Measurements from ENCODE around the gene RASA4B.

The RASA4B gene

DNA sequence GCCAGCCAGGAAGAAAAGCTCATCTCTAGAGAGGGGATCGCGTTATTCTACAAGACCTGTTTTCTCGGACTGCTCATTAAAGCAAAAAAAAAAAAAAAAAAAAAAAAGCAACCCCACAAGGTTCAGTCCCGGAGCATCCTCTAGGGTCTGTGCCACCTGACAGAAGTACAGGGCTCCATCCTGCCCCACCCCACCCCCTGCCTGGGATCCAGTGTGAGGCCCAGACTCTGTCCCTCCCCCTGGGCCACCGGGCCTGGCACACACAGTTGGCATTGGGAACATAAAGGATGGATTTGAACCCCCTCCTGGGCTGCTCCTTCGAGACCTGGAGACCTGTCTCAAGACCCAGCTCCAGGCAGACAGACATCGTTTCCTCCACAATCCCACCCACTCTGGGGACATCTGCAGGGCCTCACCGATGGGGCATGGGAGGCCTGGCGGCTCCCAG is 83.5 kb downstream of the RASA4B start:
- Histone ChIP-seq H3K36me3 (ENCODE audit: insufficient read depth, low read length) (peaks cover 43% of the 10 kb centered on the region), H3K9me2 (ENCODE audit: low read depth, low read length) (no peaks in the 10 kb centered on the region), H3F3A (ENCODE audit: insufficient read depth, low read length) (peaks cover 15% of the 10 kb centered on the region), H2AFZ (ENCODE audit: low read length) (no peak overlapping the region), H4K20me1 (ENCODE audit: insufficient read depth, low read length) (no peaks in the 10 kb centered on the region), H3K9ac (ENCODE audit: low read length) (peak overlapping the region; percentile 99), H3K9me3 (ENCODE audit: low read length) (no peaks in the 10 kb centered on the region), H3K4me2 (ENCODE audit: low read length) (peak overlapping the region; percentile 93), H3K27me3 (ENCODE audit: insufficient read depth, low read length) (no peaks in the 10 kb centered on the region), H3K4me3 (ENCODE audit: low read depth, low read length, poor library complexity, severe bottlenecking) (peak overlapping the region; percentile 72), H3K27ac (ENCODE audit: low read depth, low read length, poor library complexity, severe bottlenecking) (peak overlapping the region; percentile 83), H3K79me2 (ENCODE audit: insufficient read depth, low read length) (peaks cover 30% of the 10 kb centered on the region), H3K4me1 (ENCODE audit: insufficient read depth, low read length, severe bottlenecking) (peaks cover 65% of the 10 kb centered on the region)
- TF ChIP-seq, protein P1, sequence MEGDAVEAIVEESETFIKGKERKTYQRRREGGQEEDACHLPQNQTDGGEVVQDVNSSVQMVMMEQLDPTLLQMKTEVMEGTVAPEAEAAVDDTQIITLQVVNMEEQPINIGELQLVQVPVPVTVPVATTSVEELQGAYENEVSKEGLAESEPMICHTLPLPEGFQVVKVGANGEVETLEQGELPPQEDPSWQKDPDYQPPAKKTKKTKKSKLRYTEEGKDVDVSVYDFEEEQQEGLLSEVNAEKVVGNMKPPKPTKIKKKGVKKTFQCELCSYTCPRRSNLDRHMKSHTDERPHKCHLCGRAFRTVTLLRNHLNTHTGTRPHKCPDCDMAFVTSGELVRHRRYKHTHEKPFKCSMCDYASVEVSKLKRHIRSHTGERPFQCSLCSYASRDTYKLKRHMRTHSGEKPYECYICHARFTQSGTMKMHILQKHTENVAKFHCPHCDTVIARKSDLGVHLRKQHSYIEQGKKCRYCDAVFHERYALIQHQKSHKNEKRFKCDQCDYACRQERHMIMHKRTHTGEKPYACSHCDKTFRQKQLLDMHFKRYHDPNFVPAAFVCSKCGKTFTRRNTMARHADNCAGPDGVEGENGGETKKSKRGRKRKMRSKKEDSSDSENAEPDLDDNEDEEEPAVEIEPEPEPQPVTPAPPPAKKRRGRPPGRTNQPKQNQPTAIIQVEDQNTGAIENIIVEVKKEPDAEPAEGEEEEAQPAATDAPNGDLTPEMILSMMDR (IDR thresholded peaks at IDR 0.05; ENCODE audit: low read length): no peak
- no peak for TF ChIP-seq EZH2 (IDR thresholded peaks at IDR 0.05; ENCODE audit: borderline replicate concordance, low read length)

DNA sequence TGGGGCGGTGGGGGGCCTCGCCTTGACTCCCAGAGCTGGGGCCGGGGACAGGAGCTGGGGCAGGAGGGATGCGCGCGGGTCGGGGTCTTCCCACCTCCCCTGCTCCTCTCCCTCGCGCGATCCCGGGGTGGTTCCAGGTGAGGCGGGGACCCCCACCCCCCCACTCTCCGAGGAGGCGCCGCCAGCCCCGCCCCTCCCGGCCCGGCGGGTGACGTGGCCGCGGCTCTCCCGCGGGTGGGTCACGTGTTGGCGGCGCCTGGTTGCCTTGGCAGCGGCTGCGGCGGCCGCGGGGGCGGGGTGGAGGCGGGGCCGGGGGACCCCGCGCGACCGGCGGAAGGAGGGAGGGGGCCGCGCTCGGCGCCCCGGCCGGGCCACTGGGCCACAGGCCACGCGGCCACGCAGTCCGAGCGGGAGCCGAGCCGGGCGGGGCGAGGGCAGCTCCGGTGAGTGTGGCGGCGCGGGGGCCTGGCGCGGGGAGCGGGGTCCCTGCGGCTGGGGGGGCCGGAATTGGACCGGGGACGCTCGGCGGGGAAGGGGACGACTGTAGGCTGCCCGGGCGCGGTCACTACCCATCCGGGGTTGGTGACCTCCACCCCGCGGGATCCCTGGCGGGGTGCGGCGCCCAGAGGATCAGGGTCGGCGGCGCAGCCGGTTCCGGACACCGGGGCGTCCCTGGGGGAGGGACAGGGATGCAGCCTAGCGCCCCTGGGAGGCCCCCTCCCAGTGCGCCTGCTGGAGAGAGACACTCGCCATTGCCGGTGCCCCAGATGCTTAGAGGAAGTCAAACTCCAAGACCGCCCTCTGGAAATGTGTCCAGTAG is 84.1 kb downstream of the RASA4B start, which contains the start of gene ORAI2:
Gene ORAI2, plus strand, starts transcription at position 357 of the 820 bp plus-strand sequence. CDS start 5,382 bp downstream, outside the sequence.
- TF ChIP-seq EZH2 (IDR thresholded peaks at IDR 0.05; ENCODE audit: borderline replicate concordance, low read length): no peak
- TF ChIP-seq, protein P1 (IDR thresholded peaks at IDR 0.05; ENCODE audit: low read length): no peak
- H3K4me3 ChIP-seq (ENCODE audit: low read depth, low read length, poor library complexity, severe bottlenecking): peak within 1 kb of the TSS; percentile 72
- H3K27ac ChIP-seq (ENCODE audit: low read depth, low read length, poor library complexity, severe bottlenecking): peak within 1 kb of the TSS; percentile 98
- H2AFZ ChIP-seq (ENCODE audit: low read length): no peak within 1 kb of the TSS
- peaks cover 30% of the 10 kb centered on the region for H3K79me2 ChIP-seq (ENCODE audit: insufficient read depth, low read length)
- H3K27me3 ChIP-seq (ENCODE audit: insufficient read depth, low read length): no peaks in the 10 kb centered on the region
- no peaks in the 10 kb centered on the region for H4K20me1 ChIP-seq (ENCODE audit: insufficient read depth, low read length)
- peaks cover 38% of the 10 kb centered on the region for H3K36me3 ChIP-seq (ENCODE audit: insufficient read depth, low read length)
- no peaks in the 10 kb centered on the region for H3K9me3 ChIP-seq (ENCODE audit: low read length)
- H3K4me1 ChIP-seq (ENCODE audit: insufficient read depth, low read length, severe bottlenecking): peaks cover 68% of the 10 kb centered on the region
- H3K9me2 ChIP-seq (ENCODE audit: low read depth, low read length): no peaks in the 10 kb centered on the region
- peak within 1 kb of the TSS; percentile 93 for H3K4me2 ChIP-seq (ENCODE audit: low read length)
- peak within 1 kb of the TSS; percentile 99 for H3K9ac ChIP-seq (ENCODE audit: low read length)
- H3F3A ChIP-seq (ENCODE audit: insufficient read depth, low read length): peaks cover 15% of the 10 kb centered on the region
